HG03460 (cell line): Measurements from ENCODE around the gene ZNF473.
A peak's percentile ranks its signal among the peaks of the same experiment; 100 is the strongest.

ENCODE experiments used
- ATAC-seq: cut with Tn5 transposase; IDR thresholded peaks from one replicate; pipeline ENCODE4 v1.9.1; 2021; ENCODE audit not compliant: unreplicated experiment

Gene ZNF473

GRCh38 chr19:50025794-50026549 lies at the start of gene ZNF473:
TSS of gene ZNF473 (plus strand) at chr19:50026005. CDS start at chr19:50031083, 5,078 bp downstream.
- peak; percentile 71 for ATAC-seq

- no peak for ATAC-seq
These were observed 49.3 kb upstream of the ZNF473 start for GRCh38 chr19:49976496-49976895.

GRCh38 chr19:49977076-49977475 lies 48.7 kb upstream of the ZNF473 start:
- ATAC-seq: no peak

- ATAC-seq: no peak
These were observed 47.9 kb upstream of the ZNF473 start for GRCh38 chr19:49977881-49978280.

GRCh38 chr19:49978324-49978723 lies 47.5 kb upstream of the ZNF473 start:
- ATAC-seq: no peak

- ATAC-seq: no peak
These were observed 43.9 kb upstream of the ZNF473 start for GRCh38 chr19:49981603-49982593.

- no peak for ATAC-seq
These were observed 42.1 kb upstream of the ZNF473 start for GRCh38 chr19:49983645-49984229.

- no peak for ATAC-seq
These were observed 41.3 kb upstream of the ZNF473 start for GRCh38 chr19:49984491-49984890.

- no peak for ATAC-seq
These were observed 39.9 kb upstream of the ZNF473 start for GRCh38 chr19:49985871-49986270.

GRCh38 chr19:49986354-49986753 lies 39.5 kb upstream of the ZNF473 start:
- no peak for ATAC-seq

- ATAC-seq: peak; percentile 49
These were observed 38.6 kb upstream of the ZNF473 start for GRCh38 chr19:49987159-49987698.

GRCh38 chr19:49988007-49988406 lies 37.8 kb upstream of the ZNF473 start:
- no peak for ATAC-seq

- no peak for ATAC-seq
These were observed 37.4 kb upstream of the ZNF473 start for GRCh38 chr19:49988433-49988832.

GRCh38 chr19:49997709-49998108 lies 28.1 kb upstream of the ZNF473 start:
- no peak for ATAC-seq

- ATAC-seq: no peak
These were observed 26.3 kb upstream of the ZNF473 start for GRCh38 chr19:49999371-50000010.

GRCh38 chr19:50000038-50000840 lies 25.6 kb upstream of the ZNF473 start:
- ATAC-seq: no peak

- ATAC-seq: no peak
These were observed 24.8 kb upstream of the ZNF473 start for GRCh38 chr19:50000841-50001557.

- no peak for ATAC-seq
These were observed 24.0 kb upstream of the ZNF473 start for GRCh38 chr19:50001775-50002174.

- no peak for ATAC-seq
These were observed 23.3 kb upstream of the ZNF473 start for GRCh38 chr19:50002386-50002960.
